Heart right ventricle (tissue), 16 donors: Measurements from ENCODE around the gene TFB2M. TPM values are rescaled to one million over a fixed set of nuclear protein-coding genes. Genes with fewer than 3 reads are reported as not detected.

Experiments used
- ATAC-seq, 8 donors: fragments of 200-7000 bp; cut with Tn5 transposase; one replicate each; pipeline ENCODE4 v1.9.1; 2020; ENCODE audit warnings: mild to moderate bottlenecking in 8 of 8, moderate library complexity in 8 of 8, moderate number of reproducible peaks in 1 of 8
- DNase-seq, 2 donors: peaks; one replicate each; pipeline ENCODE4 v3.0.0-alpha.2; 2020
- H3K27ac ChIP-seq, 10 donors: fragments of 200-600 bp; sonication (generic) in 2 of 10; one replicate each; pipeline versions ENCODE4 v1.5.0 to v1.8.0; 2020 to 2022; ENCODE audit warnings: mild to moderate bottlenecking in 3 of 10
- H3K27me3 ChIP-seq, 7 donors: fragments of 200-600 bp; one replicate each; pipeline ENCODE4 v1.8.0; 2021 to 2022; ENCODE audit warnings: mild to moderate bottlenecking in 2 of 7
- H3K36me3 ChIP-seq, 9 donors: fragments of 200-600 bp; sonication (generic) in 1 of 9; one replicate each; pipeline versions ENCODE4 v1.5.0 to v1.8.0; 2020 to 2022; ENCODE audit warnings: mild to moderate bottlenecking in 2 of 9
- H3K4me1 ChIP-seq, 9 donors: fragments of 200-600 bp; sonication (generic) in 1 of 9; one replicate each; pipeline versions ENCODE4 v1.5.0 to v1.8.0; 2020 to 2022; ENCODE audit warnings: mild to moderate bottlenecking in 4 of 9
- H3K4me3 ChIP-seq, 10 donors: fragments of 200-600 bp; sonication (generic) in 2 of 10; one replicate each; pipeline versions ENCODE4 v1.5.0 to v1.8.0; 2020 to 2022; ENCODE audit warnings: mild to moderate bottlenecking in 7 of 10, moderate library complexity in 2 of 10
- H3K9me3 ChIP-seq, 11 donors: fragments of 200-600 bp in 10 of 11; sonication (generic) in 2 of 11; one replicate each; pipeline versions ENCODE4 v1.5.0 to v1.8.0; 2013 to 2022; ENCODE audit warnings: mild to moderate bottlenecking in 2 of 11, control low read depth in 1 of 11, moderate library complexity in 1 of 11
- WGBS, 2 donors: extraction: QIAGEN DNeasy Blood & Tissue Kit; methylation state at CpG; one replicate each; pipeline ENCODE4 v1.1.7; 2013; ENCODE audit warnings: inconsistent platforms in 1 of 2; 5-methylcytosine and 5-hydroxymethylcytosine counted together
- intact Hi-C, 10 donors: fragments of 100-400 bp; cut with DNase I; formaldehyde crosslinking; loops; one replicate each; pipeline versions ENCODE4 v1.11.1 to v1.14.2; 2022
- polyA plus RNA-seq, 2 donors: library from polyadenylated mRNA; stranded (reverse); fragments of 200-250 nt; gene quantifications; one replicate each; pipeline ENCODE4 v1.2.3, GENCODE V29; 2013
- total RNA-seq, 10 donors: library from RNA; stranded (reverse); fragmentation: NEBNext Ultra II Directional in 3 of 10; extraction: Animal tissue kit (Norgen Biotek cat#: 25700) in 3 of 10; gene quantifications; one replicate each; pipeline versions ENCODE4 v1.2.1 to v1.2.4, GENCODE V29; 2021 to 2023
- TF ChIP-seq, protein P1 (sequence below), 9 donors: fragments of 200-600 bp; sonication (generic) in 2 of 9; IDR thresholded peaks; one replicate each; pipeline versions ENCODE4 v1.5.0 to v1.8.0; 2021 to 2022; ENCODE audit warnings: antibody characterized with exemption in 9 of 9, mild to moderate bottlenecking in 5 of 9, moderate library complexity in 1 of 9
- donor health status: Arrhythmogenic right ventricular cardiomyopathy.
- donor health status: ischemic (EF 13 %, LVEDD 7.1; RV severe dilation, severe dysfunction).
- donor health status: healthy with polysubstance abuse.
- donor health status: DM: no; HTN: yes; CAD: no.
- donor health status: DM: no; HTN: no; CAD: no.
- donor health status: ischemic (EF 25% LVEDD 6.9; RV normal size, moderate dysfunction).
- donor health status: ischemic (EF 25% LVEDD 5.7; RV mildly dilated, moderate dysfunction).
- donor health status: healthy.
- donor health status: DM: yes; HTN: yes; CAD: no.
- donor health status: Ischemic cardiomyopathy.
- donor health status: ischemic (EF 35%, LVEDD 5.7; RV mildly dilated, moderate dysfunction).
- donor health status: nonischemic (EF 11% LVEDD 7.7; RV severe dilation, severe dysfunction).
- donor health status: DM: yes; HTN: yes; CAD: no.
- donor health status: PGD.
- donor health status: ischemic (EF 29% LVEDD 5.4; RV normal size, mild dysfunction).
- donor health status: nonischemic (EF 23%, LVEDD 6.1; RV moderate dilation, normal function).

Gene TFB2M
- total and polyA plus RNA-seq, 12 donors: 2.9 to 16.5 (median 13.1) TPM

GRCh38 chr1:246526915-246527314 lies 39.1 kb downstream of the TFB2M start:
- 70 to 76% methylated on average over 7 of the region's 7 CpGs for WGBS, 2 donors
- no peak for DNase-seq
- TF ChIP-seq, protein P1, sequence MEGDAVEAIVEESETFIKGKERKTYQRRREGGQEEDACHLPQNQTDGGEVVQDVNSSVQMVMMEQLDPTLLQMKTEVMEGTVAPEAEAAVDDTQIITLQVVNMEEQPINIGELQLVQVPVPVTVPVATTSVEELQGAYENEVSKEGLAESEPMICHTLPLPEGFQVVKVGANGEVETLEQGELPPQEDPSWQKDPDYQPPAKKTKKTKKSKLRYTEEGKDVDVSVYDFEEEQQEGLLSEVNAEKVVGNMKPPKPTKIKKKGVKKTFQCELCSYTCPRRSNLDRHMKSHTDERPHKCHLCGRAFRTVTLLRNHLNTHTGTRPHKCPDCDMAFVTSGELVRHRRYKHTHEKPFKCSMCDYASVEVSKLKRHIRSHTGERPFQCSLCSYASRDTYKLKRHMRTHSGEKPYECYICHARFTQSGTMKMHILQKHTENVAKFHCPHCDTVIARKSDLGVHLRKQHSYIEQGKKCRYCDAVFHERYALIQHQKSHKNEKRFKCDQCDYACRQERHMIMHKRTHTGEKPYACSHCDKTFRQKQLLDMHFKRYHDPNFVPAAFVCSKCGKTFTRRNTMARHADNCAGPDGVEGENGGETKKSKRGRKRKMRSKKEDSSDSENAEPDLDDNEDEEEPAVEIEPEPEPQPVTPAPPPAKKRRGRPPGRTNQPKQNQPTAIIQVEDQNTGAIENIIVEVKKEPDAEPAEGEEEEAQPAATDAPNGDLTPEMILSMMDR (IDR thresholded peaks at IDR 0.05): no peak
- Histone ChIP-seq H3K36me3 (no peaks in the 10 kb centered on the region), H3K4me3 (no peak overlapping the region), H3K4me1 (peaks cover 0 to 6% (median 0%) of the 10 kb centered on the region in 9 donors), H3K27ac (peak overlapping the region in 1 of 10 donors; percentile 50), H3K9me3 (peaks cover 0 to 23% (median 0%) of the 10 kb centered on the region in 11 donors), H3K27me3 (no peaks in the 10 kb centered on the region)
- no peak for ATAC-seq
- intact Hi-C loops: no loop called here

DNA sequence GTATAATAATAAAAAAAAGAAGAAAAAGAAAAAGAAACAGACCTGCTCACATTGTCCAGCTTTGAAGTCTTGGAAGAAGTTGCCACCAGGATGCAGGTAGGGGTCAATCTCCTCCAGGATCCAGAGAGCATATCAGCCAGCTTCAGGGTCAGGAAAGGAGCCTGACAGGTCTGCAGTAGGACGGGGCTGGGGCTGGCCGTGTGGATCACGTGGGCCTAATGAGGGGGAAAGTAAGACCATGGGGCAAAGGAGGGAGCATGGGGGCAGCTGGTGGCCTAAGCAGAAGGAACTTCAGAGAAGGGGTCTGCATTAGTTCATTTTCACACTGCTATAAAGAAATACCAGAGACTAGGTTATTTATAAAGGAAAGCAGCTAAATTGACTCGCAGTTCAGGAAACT lies 39.7 kb downstream of the TFB2M start:
- intact Hi-C loops: no loop called here
- H3K4me1 ChIP-seq: peaks cover 0 to 6% (median 0%) of the 10 kb centered on the region in 9 donors
- WGBS, 2 donors: 83 to 88% methylated on average over 4 of the region's 4 CpGs

GRCh38 chr1:246519514-246519913 lies 46.5 kb downstream of the TFB2M start:
- Histone ChIP-seq H3K36me3 (no peaks in the 10 kb centered on the region), H3K27me3 (no peaks in the 10 kb centered on the region), H3K27ac (no peak overlapping the region), H3K4me1 (no peaks in the 10 kb centered on the region), H3K9me3 (peaks cover 0 to 33% (median 25%) of the 10 kb centered on the region in 11 donors), H3K4me3 (no peak overlapping the region)
- intact Hi-C loops: no loop called here
- DNase-seq (no peak), ATAC-seq (no peak)
- 96 to 100% methylated on average over 1 of the region's 1 CpG for WGBS, 2 donors
- TF ChIP-seq, protein P1 (IDR thresholded peaks at IDR 0.05): no peak

More for the DNA sequence above, 39.7 kb downstream of the TFB2M start:
- no peak overlapping the region for H3K4me3 ChIP-seq
- H3K36me3 ChIP-seq: no peaks in the 10 kb centered on the region
- no peak for ATAC-seq
- TF ChIP-seq, protein P1 (IDR thresholded peaks at IDR 0.05): no peak
- no peak for DNase-seq
- no peak overlapping the region for H3K27ac ChIP-seq
- H3K9me3 ChIP-seq: peaks cover 0 to 20% (median 0%) of the 10 kb centered on the region in 11 donors
- no peaks in the 10 kb centered on the region for H3K27me3 ChIP-seq

DNA sequence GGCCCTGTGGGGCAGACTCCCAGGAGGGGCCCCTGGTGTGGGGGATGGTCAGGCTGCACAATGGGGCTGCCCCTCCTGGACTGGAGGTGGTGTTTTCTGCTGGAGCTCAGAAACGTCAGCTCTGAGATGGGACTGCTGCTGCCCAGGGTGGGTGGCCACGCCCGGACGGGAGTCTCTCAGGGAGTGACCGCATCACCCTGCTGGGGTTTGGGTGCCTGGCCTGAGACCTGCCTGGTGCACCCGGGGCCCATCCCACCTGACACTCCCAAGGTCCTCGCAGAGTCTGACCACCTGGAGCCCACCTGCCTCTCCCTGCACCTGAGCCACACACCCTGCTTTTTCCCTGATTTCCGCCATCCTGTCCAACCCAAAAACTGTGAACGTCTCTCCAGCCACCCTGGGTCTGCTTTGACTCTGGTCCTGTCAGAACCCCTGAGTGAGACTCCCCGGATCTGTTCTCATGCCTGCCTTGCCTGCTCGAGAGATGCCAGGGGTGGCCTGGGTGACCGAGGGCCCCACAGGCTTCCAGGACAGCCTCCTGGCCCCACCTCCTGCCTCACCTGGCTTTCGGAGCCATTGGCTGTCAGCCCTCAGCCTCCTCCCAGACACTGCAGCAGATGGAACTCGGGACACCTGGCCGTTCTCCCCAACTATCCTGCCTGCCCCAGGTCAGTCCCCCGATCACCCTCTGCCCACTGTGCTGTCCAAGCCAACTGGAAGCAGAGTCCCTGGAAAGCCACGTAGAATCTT lies 47.4 kb downstream of the TFB2M start:
- WGBS, 2 donors: 87 to 90% methylated on average over 17 of the region's 17 CpGs
- H3K9me3 ChIP-seq: peaks cover 0 to 41% (median 30%) of the 10 kb centered on the region in 11 donors
- no peak overlapping the region for H3K4me3 ChIP-seq
- intact Hi-C loops: no loop called here
- DNase-seq (no peak), ATAC-seq (no peak)
- TF ChIP-seq, protein P1 (IDR thresholded peaks at IDR 0.05): no peak
- no peaks in the 10 kb centered on the region for H3K36me3 ChIP-seq
- no peaks in the 10 kb centered on the region for H3K27me3 ChIP-seq
- H3K4me1 ChIP-seq: no peaks in the 10 kb centered on the region
- H3K27ac ChIP-seq: no peak overlapping the region
